CD4-positive, alpha-beta memory T cell (primary cell): ENCODE measurements around the gene LDLRAD4. TPM values are rescaled to one million over a fixed set of nuclear protein-coding genes. Genes with fewer than 3 reads are reported as not detected.

Source experiments
- CTCF ChIA-PET: fragments of 350-600 bp; sonication (Branson Sonifier 250); formaldehyde crosslinking; loops from one replicate; lab custom pipeline; 2021; ENCODE audit warnings: inconsistent platforms; ENCODE audit not compliant: partially characterized antibody; lab: Charles Lee
- POLR2A ChIA-PET: fragments of 350-600 bp; sonication (Branson Sonifier 250); formaldehyde crosslinking; loops from one replicate; lab custom pipeline; 2021; ENCODE audit not compliant: partially characterized antibody; lab: Charles Lee
- DNase-seq, 5 donors: peaks; one replicate each; pipeline versions ENCODE4 v3.0.0 to v3.0.0-alpha.2; 2020 to 2022; ENCODE audit warnings: mixed read lengths in 1 of 5
- H3K27ac ChIP-seq: one replicate; pipeline ENCODE4 v1.7.0; 2013; ENCODE audit warnings: low read depth, low read length
- H3K27me3 ChIP-seq: 2 replicates; pipeline ENCODE4 v1.7.0; 2013; ENCODE audit warnings: mild to moderate bottlenecking, low read length, moderate library complexity; ENCODE audit not compliant: insufficient read depth
- H3K36me3 ChIP-seq: 2 replicates; pipeline ENCODE4 v1.7.0; 2013; ENCODE audit warnings: mild to moderate bottlenecking, low read length, moderate library complexity; ENCODE audit not compliant: insufficient read depth
- H3K4me1 ChIP-seq: 2 replicates; pipeline ENCODE4 v1.7.0; 2013; ENCODE audit warnings: mild to moderate bottlenecking, low read length, moderate library complexity; ENCODE audit not compliant: insufficient read depth
- H3K4me3 ChIP-seq, 2 donors: one replicate each; pipeline ENCODE4 v1.7.0; 2013; ENCODE audit warnings: low read length in 2 of 2, mild to moderate bottlenecking in 1 of 2
- H3K9me3 ChIP-seq, 2 donors: one replicate each; pipeline ENCODE4 v1.7.0; 2013; ENCODE audit warnings: low read length in 2 of 2, control low read depth in 1 of 2; ENCODE audit not compliant: control insufficient read depth in 1 of 2
- H3K27ac Mint-ChIP-seq, 7 donors: one replicate each; pipeline ENCODE4 v1.8.0; 2020 to 2021; ENCODE audit warnings: mixed read lengths in 7 of 7, mild to moderate bottlenecking in 6 of 7, inconsistent platforms in 3 of 7, moderate library complexity in 3 of 7
- H3K27me3 Mint-ChIP-seq, 2 donors: one replicate each; pipeline ENCODE4 v1.8.0; 2020 to 2021; ENCODE audit warnings: mixed read lengths in 2 of 2
- H3K36me3 Mint-ChIP-seq, 2 donors: one replicate each; pipeline ENCODE4 v1.8.0; 2020 to 2021; ENCODE audit warnings: mixed read lengths in 2 of 2, inconsistent platforms in 1 of 2, mild to moderate bottlenecking in 1 of 2
- H3K4me1 Mint-ChIP-seq, 4 donors: one replicate each; pipeline ENCODE4 v1.8.0; 2020 to 2021; ENCODE audit warnings: mixed read lengths in 4 of 4, mild to moderate bottlenecking in 1 of 4
- H3K4me3 Mint-ChIP-seq, 8 donors: one replicate each; pipeline ENCODE4 v1.8.0; 2020 to 2021; ENCODE audit warnings: mixed read lengths in 8 of 8, mild to moderate bottlenecking in 7 of 8, moderate library complexity in 6 of 8, inconsistent platforms in 3 of 8
- H3K9me3 Mint-ChIP-seq, 8 donors: one replicate each; pipeline ENCODE4 v1.8.0; 2020 to 2021; ENCODE audit warnings: mixed read lengths in 8 of 8, mild to moderate bottlenecking in 5 of 8, inconsistent platforms in 3 of 8, moderate library complexity in 1 of 8
- intact Hi-C: fragments of 100-400 bp; cut with micrococcal nuclease; formaldehyde crosslinking; loops from one replicate; pipeline ENCODE4 v1.15.1; 2023
- polyA plus RNA-seq, 2 donors: library from polyadenylated mRNA; unstranded; fragments of 300-500 nt; fragmentation: Illumina TruSeq; gene quantifications; one replicate each; pipeline ENCODE4 v1.2.3, GENCODE V29; 2021
- total RNA-seq, 2 experiments: library from RNA; stranded (reverse); gene quantifications; one replicate each; pipeline ENCODE4 v1.2.3, GENCODE V29; 2021

The LDLRAD4 gene
- total and polyA plus RNA-seq, 4 experiments from 2014 or later = 17.4 to 63.0 (median 36.6) TPM

DNA sequence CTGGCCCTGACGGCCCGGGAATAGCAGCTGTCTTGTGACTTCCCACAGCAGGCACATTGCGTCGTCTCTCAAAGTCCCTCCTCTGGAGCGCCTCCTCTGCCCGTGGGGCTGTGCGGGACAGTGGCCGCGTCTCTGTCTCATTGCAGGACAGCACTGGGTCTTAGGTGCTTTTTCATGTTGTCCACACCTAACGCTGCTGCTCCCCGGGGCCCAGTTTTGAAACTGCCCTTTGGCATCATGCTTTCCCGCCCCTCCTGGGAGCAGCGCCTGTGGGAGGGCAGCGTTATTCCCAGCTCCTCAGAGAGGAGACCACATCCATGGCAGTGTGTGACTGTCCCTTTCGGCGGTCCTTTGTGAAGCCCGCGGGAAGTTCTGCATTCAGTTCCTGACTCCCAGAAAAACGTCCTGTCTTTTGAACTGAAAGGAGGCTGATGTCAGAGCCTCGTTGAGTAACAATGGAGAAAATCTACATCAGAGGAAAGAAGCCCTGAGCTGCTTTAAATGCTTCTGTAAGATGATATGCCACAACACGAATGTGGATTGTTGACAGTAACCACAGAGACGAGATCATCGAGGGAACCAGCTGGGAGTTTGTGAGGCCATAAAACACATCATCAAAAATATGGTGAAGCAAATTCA is 281.8 kb downstream of the LDLRAD4 start:
- Mint-ChIP-seq H3K27ac (no peak overlapping the region), H3K9me3 (peaks cover 0 to 11% (median 3%) of the 10 kb centered on the region in 8 donors), H3K4me1 (peaks cover 20 to 31% (median 25%) of the 10 kb centered on the region in 4 donors), H3K36me3 (peaks cover 29 to 40% of the 10 kb centered on the region in 2 donors), H3K27me3 (no peaks in the 10 kb centered on the region), H3K4me3 (no peak overlapping the region)
- ChIA-PET CTCF (no interaction called here), POLR2A (no interaction called here)
- no peaks in the 10 kb centered on the region for H3K27me3 ChIP-seq
- intact Hi-C loops = no loop called here
- no peaks in the 10 kb centered on the region for H3K9me3 ChIP-seq
- H3K27ac ChIP-seq = no peak overlapping the region
- no peaks in the 10 kb centered on the region for H3K36me3 ChIP-seq
- DNase-seq = no peak
- H3K4me1 ChIP-seq = peaks cover 22% of the 10 kb centered on the region
- no peak overlapping the region for H3K4me3 ChIP-seq

DNA sequence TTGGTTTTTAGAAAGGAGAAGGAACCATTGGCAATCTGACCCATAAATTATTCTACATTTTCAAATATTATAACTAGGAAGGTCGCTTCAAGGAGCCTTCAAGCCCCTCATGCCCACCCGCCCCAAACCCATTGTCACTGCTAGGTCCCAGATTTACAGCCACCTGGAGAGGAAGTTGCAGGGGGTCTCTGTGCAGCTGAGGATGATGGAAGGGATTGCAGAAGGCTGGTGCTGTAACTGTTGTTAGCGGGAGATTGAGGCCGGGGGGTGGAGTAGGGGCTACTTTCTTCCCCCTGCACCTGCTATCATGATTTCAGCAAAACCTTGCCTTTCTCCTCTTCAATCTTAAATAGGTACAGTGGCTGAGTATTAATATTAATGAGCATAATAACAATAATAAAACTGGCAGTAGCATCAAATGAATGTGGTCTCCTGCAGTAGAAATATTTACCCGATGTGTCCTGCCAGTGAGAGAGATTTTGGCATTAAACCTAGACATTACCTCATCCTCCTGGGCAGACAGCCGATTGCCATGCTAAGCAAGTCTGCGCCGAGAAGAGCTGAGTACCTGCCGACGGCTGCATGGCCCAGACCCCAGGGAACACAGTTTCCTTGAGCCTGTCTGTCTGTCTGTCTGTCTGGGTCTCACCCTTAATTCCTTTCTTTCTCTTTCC is 282.4 kb downstream of the LDLRAD4 start:
- Mint-ChIP-seq H3K4me1 (peaks cover 20 to 31% (median 25%) of the 10 kb centered on the region in 4 donors), H3K27ac (peak overlapping the region in 2 of 7 donors; percentile 48 to 76), H3K36me3 (peaks cover 27 to 40% of the 10 kb centered on the region in 2 donors), H3K4me3 (peak overlapping the region in 3 of 8 donors; percentile 8 to 40 (median 31)), H3K27me3 (no peaks in the 10 kb centered on the region), H3K9me3 (peaks cover 0 to 11% (median 3%) of the 10 kb centered on the region in 8 donors)
- Histone ChIP-seq H3K4me3 (no peak overlapping the region), H3K27ac (no peak overlapping the region), H3K27me3 (no peaks in the 10 kb centered on the region), H3K9me3 (no peaks in the 10 kb centered on the region), H3K4me1 (peaks cover 19% of the 10 kb centered on the region), H3K36me3 (no peaks in the 10 kb centered on the region)
- DNase-seq = no peak
- ChIA-PET CTCF (interaction anchor here (0.6 to 1.5 kb wide), 4 partner anchors 24 to 341 kb away, joined by 3 to 4 read pairs (median 3); no protein-coding TSS in a partner anchor), POLR2A (no interaction called here)
- intact Hi-C loops = no loop called here

DNA sequence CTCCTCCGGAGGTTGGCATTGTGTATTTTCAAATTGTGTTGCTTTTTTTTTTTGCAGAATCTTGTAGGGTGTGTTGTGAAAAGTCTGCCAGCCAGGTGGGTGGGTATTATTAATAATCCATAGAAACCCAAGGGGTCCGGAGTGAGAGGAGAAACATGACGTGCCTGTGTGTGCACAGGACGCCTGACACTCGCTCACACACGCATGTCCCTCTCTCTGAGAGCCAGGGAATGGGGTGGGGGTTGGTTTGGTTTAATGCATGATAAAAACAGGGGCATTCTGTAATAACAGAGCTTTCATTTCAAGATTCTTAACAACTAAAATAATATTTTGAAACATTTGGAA is 283.0 kb downstream of the LDLRAD4 start:
- peaks cover 0 to 11% (median 3%) of the 10 kb centered on the region in 8 donors for H3K9me3 Mint-ChIP-seq
- ChIA-PET POLR2A (interaction anchor here (0.8 to 1.3 kb wide), 2 partner anchors 12 to 183 kb away, joined by 3 read pairs; no protein-coding TSS in a partner anchor), CTCF (interaction anchor here (0.6 to 1.5 kb wide), 5 partner anchors 23 to 342 kb away, joined by 3 to 6 read pairs (median 3); no protein-coding TSS in a partner anchor)
- peaks cover 21 to 31% (median 26%) of the 10 kb centered on the region in 4 donors for H3K4me1 Mint-ChIP-seq
- Histone ChIP-seq H3K9me3 (no peaks in the 10 kb centered on the region), H3K36me3 (no peaks in the 10 kb centered on the region), H3K4me1 (peaks cover 17% of the 10 kb centered on the region), H3K27ac (no peak overlapping the region), H3K27me3 (no peaks in the 10 kb centered on the region), H3K4me3 (no peak overlapping the region)
- no peak for DNase-seq
- H3K4me3 Mint-ChIP-seq = peak overlapping the region in 3 of 8 donors; percentile 8 to 40 (median 31)
- no peaks in the 10 kb centered on the region for H3K27me3 Mint-ChIP-seq
- H3K27ac Mint-ChIP-seq = peak overlapping the region in 2 of 7 donors; percentile 39 to 76
- intact Hi-C loops = no loop called here
- H3K36me3 Mint-ChIP-seq = peaks cover 26 to 40% of the 10 kb centered on the region in 2 donors

DNA sequence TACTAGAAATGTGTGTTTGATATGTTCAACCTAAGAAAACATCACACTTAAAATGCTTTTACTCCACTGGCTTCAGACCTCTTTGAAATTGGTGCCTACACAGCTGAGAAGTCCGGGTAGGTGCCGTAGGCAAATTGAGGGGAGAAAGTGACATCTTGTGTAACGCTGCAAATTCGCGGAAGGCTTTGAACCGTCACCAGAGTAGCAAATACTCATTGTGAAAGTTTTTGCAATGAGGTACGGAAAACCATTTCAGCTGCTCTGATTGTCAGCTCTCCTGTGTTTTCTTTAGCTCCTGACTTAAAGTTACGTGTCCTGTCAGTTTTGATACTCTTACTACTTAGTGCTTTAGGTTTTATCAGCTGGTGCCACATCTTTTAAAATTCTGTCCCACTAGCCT is 283.3 kb downstream of the LDLRAD4 start:
- Mint-ChIP-seq H3K27me3 (no peaks in the 10 kb centered on the region), H3K4me1 (peaks cover 21 to 32% (median 27%) of the 10 kb centered on the region in 4 donors), H3K27ac (peak overlapping the region in 5 of 7 donors; percentile 39 to 80 (median 57)), H3K9me3 (peaks cover 0 to 11% (median 3%) of the 10 kb centered on the region in 8 donors), H3K36me3 (peaks cover 26 to 40% of the 10 kb centered on the region in 2 donors), H3K4me3 (peak overlapping the region in 2 of 8 donors; percentile 40 to 45)
- DNase-seq = peak in 2 of 5 donors; percentile 4 to 8
- H3K36me3 ChIP-seq = no peaks in the 10 kb centered on the region
- ChIA-PET CTCF (interaction anchor here (0.6 to 1.5 kb wide), 5 partner anchors 23 to 342 kb away, joined by 3 to 6 read pairs (median 3); no protein-coding TSS in a partner anchor), POLR2A (interaction anchor here (0.8 to 1.3 kb wide), 2 partner anchors 12 to 184 kb away, joined by 3 read pairs; no protein-coding TSS in a partner anchor)
- no peaks in the 10 kb centered on the region for H3K27me3 ChIP-seq
- no peak overlapping the region for H3K4me3 ChIP-seq
- no peak overlapping the region for H3K27ac ChIP-seq
- intact Hi-C loops = no loop called here
- no peaks in the 10 kb centered on the region for H3K9me3 ChIP-seq
- peaks cover 17% of the 10 kb centered on the region for H3K4me1 ChIP-seq

DNA sequence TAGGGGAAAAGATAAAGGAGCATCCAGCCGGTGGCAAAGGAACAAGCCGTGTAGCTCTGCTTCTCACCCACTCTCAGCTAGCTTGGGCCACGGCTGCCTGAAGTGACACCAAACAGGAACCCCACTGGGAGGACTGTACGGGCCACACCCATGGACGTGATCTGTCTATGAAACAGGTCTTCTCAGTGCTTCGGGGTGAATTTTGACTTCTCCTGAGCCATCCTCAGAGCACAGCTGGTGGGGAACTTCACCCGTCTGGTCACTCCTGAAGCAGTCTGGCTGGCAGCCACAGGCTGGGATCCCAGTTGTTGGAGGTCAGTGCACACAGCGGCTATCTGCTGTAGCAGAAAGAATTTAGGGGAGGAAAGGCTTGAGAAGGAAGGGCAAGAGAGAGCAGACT is 284.0 kb downstream of the LDLRAD4 start:
- Histone ChIP-seq H3K36me3 (no peaks in the 10 kb centered on the region), H3K27ac (no peak overlapping the region), H3K9me3 (no peaks in the 10 kb centered on the region), H3K4me1 (peaks cover 17% of the 10 kb centered on the region), H3K27me3 (no peaks in the 10 kb centered on the region), H3K4me3 (no peak overlapping the region)
- Mint-ChIP-seq H3K4me1 (peaks cover 26 to 33% (median 29%) of the 10 kb centered on the region in 4 donors), H3K27me3 (no peaks in the 10 kb centered on the region), H3K27ac (peak overlapping the region in 5 of 7 donors; percentile 42 to 70 (median 64)), H3K36me3 (peaks cover 23 to 41% of the 10 kb centered on the region in 2 donors), H3K9me3 (peaks cover 0 to 11% (median 3%) of the 10 kb centered on the region in 8 donors), H3K4me3 (peak overlapping the region in 1 of 8 donors; percentile 13)
- DNase-seq = no peak
- intact Hi-C loops = no loop called here
- CTCF ChIA-PET = interaction anchor here (1.1 to 1.3 kb wide), 4 partner anchors 66 to 343 kb away, joined by 3 to 6 read pairs (median 3); no protein-coding TSS in a partner anchor
- POLR2A ChIA-PET = interaction anchor here (1.3 kb wide), 1 partner anchor 184 kb away, joined by 3 read pairs; no protein-coding TSS in a partner anchor

DNA sequence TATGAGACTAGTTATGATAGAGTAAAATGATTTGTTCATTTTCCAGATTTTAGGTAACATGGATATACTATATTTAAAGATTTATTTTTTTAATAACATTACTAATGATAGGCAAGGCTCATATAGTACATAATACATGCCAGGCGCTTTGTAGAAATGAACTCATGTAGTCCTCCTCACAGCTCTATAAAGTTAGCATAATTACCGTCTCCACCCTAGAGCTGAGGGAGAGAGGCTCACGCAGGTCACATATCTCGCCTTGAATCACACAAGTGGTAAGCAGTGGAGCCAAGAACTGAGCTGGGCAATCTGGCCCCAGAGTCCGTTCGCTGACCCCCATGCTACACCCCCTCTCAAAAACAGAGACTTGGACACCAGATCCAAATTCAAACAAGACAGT is 285.3 kb downstream of the LDLRAD4 start:
- H3K9me3 Mint-ChIP-seq = peaks cover 0 to 11% (median 3%) of the 10 kb centered on the region in 8 donors
- ChIA-PET POLR2A (no interaction called here), CTCF (interaction anchor here (1.3 kb wide), 1 partner anchor 287 kb away, joined by 3 read pairs; no protein-coding TSS in a partner anchor)
- Histone ChIP-seq H3K4me3 (no peak overlapping the region), H3K27ac (no peak overlapping the region), H3K36me3 (no peaks in the 10 kb centered on the region), H3K4me1 (peaks cover 17% of the 10 kb centered on the region), H3K27me3 (no peaks in the 10 kb centered on the region), H3K9me3 (no peaks in the 10 kb centered on the region)
- H3K27me3 Mint-ChIP-seq = no peaks in the 10 kb centered on the region
- peaks cover 28 to 44% (median 32%) of the 10 kb centered on the region in 4 donors for H3K4me1 Mint-ChIP-seq
- DNase-seq = no peak
- H3K4me3 Mint-ChIP-seq = no peak overlapping the region
- peaks cover 20 to 32% of the 10 kb centered on the region in 2 donors for H3K36me3 Mint-ChIP-seq
- intact Hi-C loops = no loop called here
- no peak overlapping the region for H3K27ac Mint-ChIP-seq
